Vagina (tissue), 2 donors: ENCODE measurements around the gene WNK2.

Experiments
- CTCF ChIP-seq, 3 experiments: fragments of 450-650 bp in 2 of 3; fragments of 200-600 bp in 1 of 3; sonication (generic) in 1 of 3; IDR thresholded peaks; one replicate each; pipeline ENCODE4 v1.5.1; 2017 to 2019; ENCODE audit warnings: antibody characterized with exemption in 3 of 3, mild to moderate bottlenecking in 2 of 3, moderate library complexity in 2 of 3
- POLR2AphosphoS5 ChIP-seq, 2 donors: sonication (generic); formaldehyde crosslinking; IDR thresholded peaks; one replicate each; pipeline ENCODE4 v1.9.0; 2017; ENCODE audit warnings: antibody characterized with exemption in 2 of 2, mild to moderate bottlenecking in 2 of 2, low read depth in 1 of 2; ENCODE audit not compliant: insufficient read depth in 1 of 2

GRCh38 chr9:93340091-93340490 lies 156.2 kb downstream of the WNK2 start:
- TF ChIP-seq CTCF (IDR thresholded peaks at IDR 0.05) (no peak), POLR2AphosphoS5 (IDR thresholded peaks at IDR 0.05; ENCODE audit: insufficient read depth in 1 of 2, low read depth in 1 of 2) (no peak)
